Nephron progenitor cell (in vitro differentiated cells): ENCODE data around the gene ZNF500.

Experiments
- DNase-seq: peaks from one replicate; pipeline ENCODE4 v3.0.0; 2021
- H3K27ac Mint-ChIP-seq: 2 replicates; pipeline ENCODE4 v1.8.0; 2021; ENCODE audit warnings: mild to moderate bottlenecking, moderate library complexity, mixed read lengths
- H3K27me3 Mint-ChIP-seq: 2 replicates; pipeline ENCODE4 v1.8.0; 2021; ENCODE audit warnings: mild to moderate bottlenecking, low read depth, mixed read lengths; ENCODE audit not compliant: poor library complexity
- H3K36me3 Mint-ChIP-seq: 2 replicates; pipeline ENCODE4 v1.8.0; 2021; ENCODE audit warnings: low read depth, mixed read lengths
- H3K4me1 Mint-ChIP-seq: 2 replicates; pipeline ENCODE4 v1.8.0; 2021; ENCODE audit warnings: mixed read lengths
- H3K4me3 Mint-ChIP-seq: 2 replicates; pipeline ENCODE4 v1.8.0; 2021; ENCODE audit warnings: mild to moderate bottlenecking, moderate library complexity, mixed read lengths
- H3K9me3 Mint-ChIP-seq: 2 replicates; pipeline ENCODE4 v1.8.0; 2021; ENCODE audit warnings: mild to moderate bottlenecking, moderate library complexity, mixed read lengths
- CTCF ChIP-seq: fragments of 200-600 bp; sonication (generic); IDR thresholded peaks from 2 replicates; pipeline ENCODE4 v1.5.0; 2021; ENCODE audit warnings: antibody characterized with exemption

The ZNF500 gene

DNA sequence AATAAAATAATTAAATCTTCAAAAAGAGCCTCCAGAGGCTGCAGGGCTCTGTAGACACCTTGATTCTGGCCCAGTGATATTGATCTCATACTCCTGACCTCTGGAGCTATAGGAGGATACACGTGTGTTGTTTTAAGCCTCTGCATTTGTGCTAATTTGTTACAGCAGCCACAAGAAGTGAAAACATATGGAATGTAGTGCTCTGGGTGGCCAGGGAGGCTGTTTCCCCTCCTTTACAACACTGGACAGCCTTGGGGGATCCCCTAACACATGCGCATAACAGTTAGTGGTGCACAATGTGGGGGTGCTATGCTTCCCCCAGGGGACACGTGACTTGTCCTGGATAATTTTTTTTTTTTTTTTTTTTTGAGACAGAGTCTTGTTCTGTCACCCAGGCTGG is 4.7 kb upstream of the ZNF500 start:
- Mint-ChIP-seq H3K27me3 (no peaks in the 10 kb centered on the region), H3K36me3 (no peaks in the 10 kb centered on the region), H3K4me3 (no peak overlapping the region), H3K27ac (no peak overlapping the region), H3K9me3 (no peaks in the 10 kb centered on the region), H3K4me1 (peaks cover 14% of the 10 kb centered on the region)
- TF ChIP-seq CTCF, result no peak
- no peak for DNase-seq

- no peak for DNase-seq
- H3K27me3 Mint-ChIP-seq, result no peaks in the 10 kb centered on the region
- peak overlapping the region; percentile 82 for H3K4me3 Mint-ChIP-seq
- no peaks in the 10 kb centered on the region for H3K9me3 Mint-ChIP-seq
- peak overlapping the region; percentile 55 for H3K27ac Mint-ChIP-seq
- peaks cover 25% of the 10 kb centered on the region for H3K4me1 Mint-ChIP-seq
- H3K36me3 Mint-ChIP-seq, result no peaks in the 10 kb centered on the region
- TF ChIP-seq CTCF, result no peak
Measured at GRCh38 chr16:4769306-4769638, 2.3 kb upstream of the ZNF500 start.

DNA sequence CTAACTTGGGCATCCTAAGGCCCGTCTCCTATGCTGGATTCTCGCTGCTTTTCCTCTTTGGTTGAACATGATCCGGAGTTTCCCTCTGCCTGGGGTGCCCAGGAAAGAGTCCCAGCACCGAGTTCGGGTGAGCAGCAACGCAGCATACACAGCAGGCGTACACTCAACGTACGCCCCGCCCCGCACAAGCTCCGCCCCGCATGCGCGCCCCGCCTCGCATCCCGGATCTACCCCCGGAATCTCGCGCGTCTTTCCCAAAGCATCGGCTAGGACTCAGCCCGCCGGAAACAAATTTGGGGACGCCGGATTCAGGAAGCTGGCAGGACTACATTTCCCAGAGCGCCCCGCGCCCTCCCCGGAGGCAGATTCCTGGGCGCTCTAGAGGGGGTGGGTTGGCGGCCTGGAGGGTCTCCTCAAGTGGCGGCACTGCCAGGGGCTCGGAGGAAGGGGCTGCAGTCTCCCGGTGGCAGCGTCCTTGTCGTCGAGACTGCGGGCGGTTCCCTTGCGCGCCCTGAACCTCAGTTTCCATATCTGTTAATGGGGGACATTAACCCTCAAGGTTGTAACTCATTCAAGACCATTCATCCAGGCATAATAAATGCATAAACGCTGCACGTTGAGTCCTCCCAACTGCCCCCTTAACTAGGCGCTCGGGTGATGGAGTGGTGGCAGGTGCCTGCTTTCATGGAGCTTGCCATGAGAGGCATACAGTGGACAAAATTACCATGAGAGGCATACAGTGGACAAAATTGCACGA is 1.8 kb upstream of the ZNF500 start:
- peak; percentile 98 for DNase-seq
- TF ChIP-seq CTCF, result no peak
- Mint-ChIP-seq H3K4me3 (peak overlapping the region; percentile 82), H3K27ac (peak overlapping the region; percentile 55), H3K9me3 (no peaks in the 10 kb centered on the region), H3K27me3 (no peaks in the 10 kb centered on the region), H3K4me1 (peaks cover 25% of the 10 kb centered on the region), H3K36me3 (peaks cover 4% of the 10 kb centered on the region)

GRCh38 chr16:4767872-4768548 is 1.0 kb upstream of the ZNF500 start:
- Mint-ChIP-seq H3K36me3 (peaks cover 6% of the 10 kb centered on the region), H3K9me3 (no peaks in the 10 kb centered on the region), H3K4me1 (peaks cover 25% of the 10 kb centered on the region), H3K27ac (no peak overlapping the region), H3K27me3 (no peaks in the 10 kb centered on the region), H3K4me3 (peak overlapping the region; percentile 82)
- TF ChIP-seq CTCF, result no peak
- DNase-seq, result no peak

DNA sequence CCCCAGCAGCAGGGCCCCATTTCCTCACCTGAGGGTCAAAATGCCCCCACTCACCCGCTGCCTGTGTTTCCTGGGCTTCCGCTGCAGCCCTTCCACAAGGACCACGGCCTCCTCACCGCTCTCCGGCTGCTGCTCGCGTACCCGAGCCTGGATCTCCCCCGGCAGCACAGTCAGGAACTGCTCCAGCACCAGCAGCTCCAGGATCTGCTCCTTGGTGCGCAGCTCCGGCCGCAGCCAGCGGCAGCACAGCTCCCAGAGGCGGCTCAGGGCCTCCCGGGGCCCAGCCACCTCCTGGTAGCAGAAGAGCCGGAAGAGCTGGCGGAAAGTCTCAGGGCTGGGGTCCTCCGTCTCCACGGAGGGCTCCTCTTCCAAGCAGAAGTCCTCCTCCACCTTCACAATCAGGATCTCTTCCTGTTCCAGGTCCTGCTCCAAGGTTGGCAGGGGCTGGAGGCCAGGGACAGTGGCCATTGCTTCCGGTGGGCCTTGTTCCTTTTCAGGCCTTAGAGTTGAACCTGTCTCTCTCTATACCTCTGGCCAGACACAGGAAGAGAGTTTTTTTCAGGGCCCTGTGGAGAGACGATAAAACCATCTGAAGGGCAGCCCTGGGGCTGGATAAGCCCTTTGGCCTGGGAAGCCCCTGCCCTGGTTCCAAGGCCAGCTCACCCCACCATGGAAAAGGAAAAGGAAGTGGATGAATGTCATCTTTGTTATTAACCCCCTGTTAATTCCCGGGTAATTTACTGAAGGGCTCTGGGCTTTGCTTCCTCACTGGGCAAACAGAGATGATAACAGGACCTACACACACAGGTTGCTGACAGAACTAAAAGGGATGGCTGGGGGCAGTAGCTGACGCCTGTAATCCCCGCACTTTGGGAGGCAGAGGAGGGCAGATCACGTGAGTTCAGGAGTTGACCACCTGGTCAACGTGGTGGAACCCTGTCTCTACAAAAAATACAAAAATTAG is 1.2 kb downstream of the ZNF500 start:
- Mint-ChIP-seq H3K27ac (peak overlapping the region; percentile 91), H3K4me3 (peak overlapping the region; percentile 88), H3K4me1 (peaks cover 25% of the 10 kb centered on the region), H3K27me3 (no peaks in the 10 kb centered on the region), H3K36me3 (peaks cover 9% of the 10 kb centered on the region), H3K9me3 (no peaks in the 10 kb centered on the region)
- DNase-seq, result no peak
- no peak for TF ChIP-seq CTCF
